ENCODE measurements around the gene PRRT1.

DNA sequence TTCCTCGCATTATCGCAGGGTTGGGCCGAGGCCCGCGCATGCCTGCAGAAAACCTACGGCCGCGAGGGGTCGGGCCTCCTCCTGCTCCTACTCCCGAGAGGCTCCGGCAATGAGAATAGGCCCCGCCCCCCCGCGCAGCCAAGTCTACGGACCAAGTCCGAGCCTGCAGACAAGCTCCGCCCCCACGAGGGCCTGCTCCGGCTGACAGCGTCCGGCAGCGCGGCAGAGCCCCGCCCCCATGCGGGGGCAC, 43.8 kb upstream of the PRRT1 start:
- TF ChIP-seq, protein P1, sequence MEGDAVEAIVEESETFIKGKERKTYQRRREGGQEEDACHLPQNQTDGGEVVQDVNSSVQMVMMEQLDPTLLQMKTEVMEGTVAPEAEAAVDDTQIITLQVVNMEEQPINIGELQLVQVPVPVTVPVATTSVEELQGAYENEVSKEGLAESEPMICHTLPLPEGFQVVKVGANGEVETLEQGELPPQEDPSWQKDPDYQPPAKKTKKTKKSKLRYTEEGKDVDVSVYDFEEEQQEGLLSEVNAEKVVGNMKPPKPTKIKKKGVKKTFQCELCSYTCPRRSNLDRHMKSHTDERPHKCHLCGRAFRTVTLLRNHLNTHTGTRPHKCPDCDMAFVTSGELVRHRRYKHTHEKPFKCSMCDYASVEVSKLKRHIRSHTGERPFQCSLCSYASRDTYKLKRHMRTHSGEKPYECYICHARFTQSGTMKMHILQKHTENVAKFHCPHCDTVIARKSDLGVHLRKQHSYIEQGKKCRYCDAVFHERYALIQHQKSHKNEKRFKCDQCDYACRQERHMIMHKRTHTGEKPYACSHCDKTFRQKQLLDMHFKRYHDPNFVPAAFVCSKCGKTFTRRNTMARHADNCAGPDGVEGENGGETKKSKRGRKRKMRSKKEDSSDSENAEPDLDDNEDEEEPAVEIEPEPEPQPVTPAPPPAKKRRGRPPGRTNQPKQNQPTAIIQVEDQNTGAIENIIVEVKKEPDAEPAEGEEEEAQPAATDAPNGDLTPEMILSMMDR (IDR thresholded peaks at IDR 0.05): peak in 3 of 6 experiments; percentile 46 to 76 (median 52)
- no peak for TF ChIP-seq POLR2A (IDR thresholded peaks at IDR 0.05)

Data from thyroid gland (tissue), 4 donors.